Stromal cell of bone marrow (primary cell): ENCODE data around the gene CLEC16A.

ENCODE experiments used
- DNase-seq: peaks from one replicate; pipeline ENCODE4 v3.0.0-alpha.2; 2012; ENCODE audit warnings: low read depth

CLEC16A gene

DNA sequence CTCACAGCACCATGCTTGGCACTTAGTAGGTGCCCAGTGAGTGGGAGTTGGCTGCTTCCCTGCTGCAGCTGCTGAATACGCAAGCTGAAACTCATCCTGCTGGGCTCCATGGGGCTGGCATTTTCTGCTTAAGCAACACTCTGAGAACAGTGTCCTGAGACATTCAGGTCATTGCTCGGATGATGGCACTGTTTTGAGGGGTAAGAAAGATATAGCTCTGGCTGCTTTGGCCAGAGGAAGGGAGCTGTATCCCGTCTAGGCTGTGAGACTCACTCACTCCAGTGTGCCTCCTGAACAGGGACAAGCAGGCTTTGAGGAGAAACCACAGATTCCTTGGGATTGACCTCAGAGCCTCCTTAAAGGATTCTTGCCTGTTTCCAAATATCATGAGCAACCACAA, 120.5 kb downstream of the CLEC16A start:
- no peak for DNase-seq

GRCh38 chr16:11066261-11066870, 122.0 kb downstream of the CLEC16A start:
- DNase-seq = no peak

DNA sequence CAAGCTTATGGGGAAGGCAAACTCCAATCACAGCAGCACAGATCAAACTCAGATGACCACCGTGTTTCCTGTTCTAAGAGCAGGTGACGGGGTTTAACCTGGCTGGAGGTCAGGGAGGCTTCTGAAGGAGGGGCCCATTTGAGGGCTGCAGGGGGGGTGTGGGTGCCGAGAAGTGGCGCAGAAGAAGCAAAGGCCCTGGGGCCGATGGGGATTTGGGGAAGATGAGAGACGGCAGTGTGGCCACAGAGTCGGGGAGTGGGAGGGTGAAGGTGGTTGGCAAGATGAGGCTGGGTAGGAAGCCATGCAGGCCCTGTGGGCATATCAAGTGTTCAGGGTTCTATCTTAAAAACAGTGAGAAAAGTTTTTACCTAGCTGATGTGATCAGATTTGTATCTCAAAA, 122.9 kb downstream of the CLEC16A start:
- no peak for DNase-seq

DNA sequence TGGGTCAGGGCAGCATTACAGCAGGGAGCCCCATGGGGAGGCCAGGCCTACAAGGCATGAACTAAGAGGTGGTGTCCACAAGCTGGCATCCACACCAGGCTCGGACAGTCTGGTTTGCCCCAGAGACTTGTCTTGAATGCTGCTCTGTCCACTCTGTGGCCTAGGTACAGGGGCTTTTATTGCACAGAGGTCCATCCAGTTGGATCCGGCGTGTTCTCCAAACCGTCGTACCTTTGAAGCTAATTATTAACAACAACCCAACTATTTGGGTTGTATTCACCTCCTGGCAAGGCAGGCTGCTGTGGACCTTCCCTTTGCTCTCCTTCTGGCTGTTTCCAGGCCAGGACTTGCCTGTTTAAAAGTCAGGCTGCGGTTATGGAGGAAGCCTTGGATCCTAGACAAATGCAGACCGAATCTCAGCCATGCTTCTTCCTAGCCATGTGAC, 123.4 kb downstream of the CLEC16A start:
- no peak for DNase-seq

GRCh38 chr16:11071829-11072228, 127.5 kb downstream of the CLEC16A start:
- DNase-seq = no peak

DNA sequence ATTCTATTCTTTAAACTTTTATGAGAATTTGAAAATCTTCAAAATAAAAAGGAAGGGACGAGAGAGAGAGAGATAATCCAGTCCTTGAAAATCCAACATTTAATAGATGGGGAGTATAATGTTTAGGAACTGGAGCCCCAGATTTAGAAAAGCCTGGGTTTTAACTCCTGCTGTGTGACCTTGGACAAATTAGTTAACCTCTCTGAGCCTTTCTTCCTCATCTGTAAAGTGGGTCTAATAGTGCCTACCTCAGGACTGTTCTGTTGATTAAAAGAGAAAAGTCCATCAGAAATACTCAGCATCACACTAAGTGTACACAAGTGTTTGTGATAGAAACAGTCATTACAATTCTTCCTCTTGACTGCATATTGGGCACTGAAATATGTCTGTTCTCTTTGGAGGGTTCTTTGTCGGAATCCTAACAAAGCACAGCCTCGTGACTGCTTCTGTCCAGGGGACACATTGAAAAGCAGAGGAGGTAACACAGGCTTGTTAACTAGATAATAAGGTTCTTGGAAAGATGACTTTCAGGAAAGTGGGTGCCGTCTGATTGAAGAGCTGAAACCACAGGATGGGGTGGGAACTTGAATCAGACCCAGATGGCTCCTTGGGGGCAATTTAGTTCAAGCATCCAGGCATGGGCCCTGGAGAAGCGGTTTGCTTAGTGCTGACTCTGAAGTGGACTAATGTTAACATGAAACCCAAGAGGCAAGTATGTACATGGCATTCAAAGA, 128.2 kb downstream of the CLEC16A start:
- no peak for DNase-seq

DNA sequence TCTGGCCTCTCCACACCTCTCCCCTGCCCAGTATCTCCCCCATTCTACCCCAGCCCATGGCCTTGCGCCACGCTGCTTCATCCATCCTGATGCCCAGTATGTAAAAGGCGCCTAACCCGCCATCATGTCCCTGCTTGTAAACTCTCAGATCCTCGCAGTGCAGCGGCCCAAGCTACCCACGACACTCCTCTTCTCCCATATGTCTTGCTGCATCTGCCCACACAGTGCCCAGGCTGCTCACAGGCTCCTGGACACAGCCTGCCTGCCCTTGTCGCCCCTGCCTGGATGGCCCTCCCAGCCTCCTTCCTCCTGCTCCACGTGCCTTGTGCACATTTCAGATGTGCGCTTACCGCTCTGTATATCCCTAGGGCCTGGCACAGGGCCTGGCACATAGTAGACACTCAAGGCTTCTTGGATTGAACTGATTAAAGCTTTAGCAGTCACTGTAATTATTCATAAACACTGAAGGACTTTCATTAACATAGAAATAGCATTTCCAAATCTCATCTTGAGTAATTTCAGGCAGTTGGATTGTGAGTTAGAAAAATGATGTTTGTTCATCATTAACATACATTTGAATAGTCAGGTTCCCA, 129.1 kb downstream of the CLEC16A start:
- no peak for DNase-seq

- no peak for DNase-seq
Observed at GRCh38 chr16:11074131-11074530, 129.8 kb downstream of the CLEC16A start.

GRCh38 chr16:11075163-11075562, 130.8 kb downstream of the CLEC16A start:
- DNase-seq = no peak

GRCh38 chr16:11076259-11077018, 132.1 kb downstream of the CLEC16A start:
- DNase-seq = no peak

- peak; percentile 83 for DNase-seq
Observed at GRCh38 chr16:11078812-11079459, 134.6 kb downstream of the CLEC16A start.

DNA sequence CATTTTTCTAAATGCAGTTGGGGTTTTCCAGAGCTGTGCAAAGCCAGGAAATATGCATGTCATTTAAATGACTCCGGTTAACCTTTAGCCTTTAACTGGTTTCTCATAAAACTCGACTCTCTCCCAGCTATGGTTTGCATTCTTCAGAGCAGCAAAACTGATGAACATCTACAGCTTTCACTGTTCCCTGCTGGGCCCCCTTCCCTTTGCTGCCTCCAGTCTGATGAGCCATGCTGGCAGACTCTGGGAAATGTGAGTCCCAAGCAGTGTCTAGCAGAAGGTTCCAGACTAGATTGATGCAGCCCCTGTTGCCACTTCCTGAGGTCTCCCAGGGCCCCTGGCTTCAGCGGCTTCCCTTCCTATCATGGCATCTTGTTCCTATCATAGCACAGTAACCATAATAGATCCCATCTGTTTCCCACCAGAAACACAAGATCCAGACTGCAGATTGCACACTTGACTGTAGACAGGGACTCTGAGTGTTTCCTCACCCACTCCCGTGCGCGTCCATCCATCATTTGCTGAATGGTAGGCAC, 135.4 kb downstream of the CLEC16A start:
- DNase-seq = peak; percentile 77

- DNase-seq = no peak
Observed at GRCh38 chr16:11080327-11080967, 136.1 kb downstream of the CLEC16A start.

DNA sequence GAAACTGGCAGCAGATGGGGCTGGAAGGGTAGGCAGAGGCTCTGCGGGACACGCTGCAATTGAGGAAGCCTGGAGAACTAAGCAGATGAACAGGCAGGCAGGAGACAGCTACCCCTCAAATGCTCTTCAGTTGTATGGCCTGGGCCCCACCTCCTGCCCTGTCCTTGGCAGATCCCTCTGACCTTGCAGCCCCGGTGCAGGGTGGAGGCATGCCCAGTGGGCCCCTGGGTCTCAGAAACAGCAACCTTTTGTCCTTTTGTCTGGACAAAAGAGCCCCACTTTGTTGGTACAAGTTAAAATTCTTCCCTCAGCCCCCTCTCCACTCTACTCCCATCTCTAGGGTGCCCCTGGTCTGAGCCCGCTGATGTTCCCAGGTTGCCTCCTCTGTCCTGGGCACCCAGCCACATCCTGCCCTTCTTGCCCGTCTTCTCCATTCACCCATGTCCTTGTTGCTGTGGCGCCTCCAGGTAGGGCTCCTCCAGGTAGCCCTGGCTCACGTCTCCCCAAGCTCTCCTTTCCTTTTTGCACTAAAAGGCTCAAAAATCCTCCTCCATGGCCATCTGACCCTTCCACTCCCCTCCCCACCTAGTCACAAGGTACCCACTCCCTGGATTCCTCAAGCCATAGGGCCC, 136.8 kb downstream of the CLEC16A start:
- no peak for DNase-seq

DNA sequence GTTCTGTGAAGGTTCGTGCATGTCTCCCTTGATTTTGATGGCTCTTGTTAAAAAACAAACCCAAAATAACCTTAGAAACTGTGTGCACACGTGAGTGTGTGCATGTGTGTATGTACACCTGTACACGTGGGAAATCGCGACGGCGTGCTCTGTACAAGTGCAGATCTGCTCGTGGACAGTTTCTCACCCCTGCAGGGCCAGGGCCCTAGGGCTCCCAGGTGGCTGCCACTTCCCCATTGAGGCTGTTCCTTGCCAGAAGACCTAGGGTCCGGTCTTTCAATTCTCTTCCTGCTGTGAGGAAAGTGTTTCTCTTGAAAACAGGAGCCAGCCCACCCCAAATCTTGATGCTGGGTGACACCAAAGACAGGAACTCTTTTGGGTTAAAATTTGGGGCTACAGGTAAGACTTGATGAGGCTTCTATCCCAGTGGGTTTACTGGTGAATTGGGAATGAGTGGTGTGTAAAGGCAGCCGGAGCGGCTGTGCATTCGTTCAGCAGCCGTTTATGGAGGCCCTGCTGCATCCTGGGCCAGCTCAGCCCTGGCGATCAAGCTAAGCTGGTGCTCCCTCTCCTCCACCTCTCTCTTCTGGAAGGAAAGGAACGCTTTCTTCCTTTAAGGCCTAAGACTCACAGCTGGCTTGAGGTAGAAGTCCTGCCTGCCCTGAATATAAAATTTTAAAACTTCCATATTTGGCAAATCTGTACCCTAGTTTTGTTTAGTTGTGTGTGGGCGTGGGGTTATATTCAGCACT, 137.9 kb downstream of the CLEC16A start:
- no peak for DNase-seq

DNA sequence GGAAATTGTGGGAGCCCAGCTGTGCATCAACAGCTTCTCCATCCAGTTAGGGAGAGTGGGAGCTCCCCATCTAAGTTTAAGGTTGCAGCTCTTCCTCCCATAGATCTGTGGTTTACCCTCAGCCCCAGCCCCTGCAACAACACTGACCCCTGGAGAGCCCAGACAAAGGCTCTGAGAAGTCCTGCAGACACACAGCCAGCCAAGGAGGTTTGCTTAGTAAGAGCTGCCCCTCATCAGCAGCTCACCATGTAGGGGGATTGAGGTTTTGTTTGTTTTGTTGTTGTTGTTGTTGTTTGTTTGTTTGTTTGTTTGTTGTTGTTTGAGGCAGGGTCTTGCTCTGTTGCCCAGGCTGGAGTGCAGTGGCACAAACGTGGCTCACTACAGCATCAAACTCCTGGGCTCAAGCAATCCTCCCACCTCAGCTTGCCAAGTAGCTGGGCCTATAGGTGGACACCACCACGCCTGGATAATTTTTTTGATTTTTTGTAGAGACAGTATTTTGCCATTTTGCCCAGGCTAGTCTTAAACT, 138.6 kb downstream of the CLEC16A start:
- no peak for DNase-seq

- DNase-seq = peak; percentile 71
Observed at GRCh38 chr16:11084484-11084875, 140.1 kb downstream of the CLEC16A start.

DNA sequence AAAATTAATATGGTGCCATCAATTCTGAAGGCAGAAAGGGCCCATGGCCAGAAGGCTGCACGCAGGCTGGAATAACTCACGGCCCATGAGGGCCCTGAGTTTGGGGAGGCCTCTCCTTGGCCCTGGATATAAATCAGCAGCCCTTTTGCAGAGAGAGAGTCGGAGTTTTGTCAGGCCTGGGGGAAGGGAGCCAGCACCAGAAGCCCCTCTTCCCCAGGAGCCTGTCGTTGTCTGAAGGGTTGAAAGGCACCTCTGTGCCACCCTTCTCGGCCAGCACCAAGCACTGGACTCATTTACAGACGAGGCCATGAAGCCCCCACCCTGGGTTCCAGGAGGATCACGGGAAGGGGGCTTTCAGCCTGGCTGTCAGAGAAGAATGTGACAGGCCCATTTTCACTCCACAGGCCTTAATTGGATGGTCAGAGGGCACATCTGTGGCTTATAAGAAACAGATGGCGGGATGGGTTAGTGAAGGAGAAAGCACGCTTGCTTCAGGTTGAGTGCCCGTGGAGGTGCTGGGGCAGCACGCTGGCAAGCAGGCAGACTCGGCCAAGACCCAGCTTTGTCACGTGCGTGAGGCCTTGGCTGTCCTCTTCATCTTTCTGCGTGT, 140.6 kb downstream of the CLEC16A start:
- no peak for DNase-seq

DNA sequence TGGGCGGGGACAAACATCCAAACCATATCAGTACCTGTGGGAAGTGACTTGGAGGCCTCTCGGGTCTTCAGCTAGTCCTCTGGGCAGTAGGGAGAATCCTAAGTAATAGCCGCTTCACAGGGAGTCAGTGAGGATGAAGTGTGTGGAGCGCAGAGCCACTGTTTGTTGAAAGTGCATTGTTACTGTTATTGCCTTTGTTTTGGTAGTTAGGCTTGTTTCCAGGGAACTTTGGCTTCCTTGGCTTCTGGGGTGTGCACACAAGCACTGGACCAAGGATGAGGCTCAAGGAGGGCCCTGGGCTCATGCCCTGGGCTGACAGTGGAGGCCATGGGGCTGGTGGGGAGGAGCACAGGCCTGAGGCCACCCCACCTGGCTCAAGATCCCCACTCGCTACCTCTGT, 141.6 kb downstream of the CLEC16A start:
- no peak for DNase-seq

GRCh38 chr16:11087691-11088073, 143.3 kb downstream of the CLEC16A start:
- no peak for DNase-seq
